Esophagus muscularis mucosa (tissue), 4 donors: ENCODE results near the gene NAAA.
"Not testable (repeated sequence)": the region's sequence is repeated elsewhere in the genome, so short reads cannot be mapped to it uniquely, and the experiment has no call there.

ENCODE experiments used
- EP300 ChIP-seq: sonication (generic); formaldehyde crosslinking; IDR thresholded peaks from one replicate; pipeline ENCODE4 v1.6.1; 2017; ENCODE audit warnings: antibody characterized with exemption
- POLR2A ChIP-seq: fragments of 450-650 bp; IDR thresholded peaks from one replicate; pipeline ENCODE4 v1.6.1; 2017; ENCODE audit warnings: antibody characterized with exemption, moderate library complexity, mild to moderate bottlenecking, low read depth
- TF ChIP-seq, protein P1 (sequence below), 3 experiments: fragments of 200-600 bp in 2 of 3; fragments of 450-650 bp in 1 of 3; sonication (generic) in 2 of 3; IDR thresholded peaks; one replicate each; pipeline ENCODE4 v1.5.1; 2017 to 2019; ENCODE audit warnings: antibody characterized with exemption in 3 of 3, mild to moderate bottlenecking in 2 of 3, moderate library complexity in 1 of 3

DNA sequence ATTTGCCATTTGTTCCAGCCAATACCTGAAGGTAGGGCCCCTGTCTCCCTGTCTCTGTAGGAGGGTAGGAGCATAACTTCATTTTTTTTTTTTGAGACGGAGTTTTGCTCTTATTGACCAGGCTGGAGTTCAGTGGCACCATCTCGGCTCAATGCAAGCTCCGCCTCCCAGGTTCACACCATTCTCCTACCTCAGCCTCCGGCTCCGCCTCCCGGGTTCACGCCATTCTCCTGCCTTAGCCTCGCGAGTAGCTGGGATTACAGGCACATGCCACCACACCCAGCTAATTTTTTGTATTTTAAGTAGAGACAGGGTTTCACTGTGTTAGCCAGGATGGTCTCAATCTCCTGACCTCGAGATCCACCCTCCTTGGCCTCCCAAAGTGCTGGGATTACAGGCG lies 15.9 kb downstream of the NAAA start:
- TF ChIP-seq, protein P1, sequence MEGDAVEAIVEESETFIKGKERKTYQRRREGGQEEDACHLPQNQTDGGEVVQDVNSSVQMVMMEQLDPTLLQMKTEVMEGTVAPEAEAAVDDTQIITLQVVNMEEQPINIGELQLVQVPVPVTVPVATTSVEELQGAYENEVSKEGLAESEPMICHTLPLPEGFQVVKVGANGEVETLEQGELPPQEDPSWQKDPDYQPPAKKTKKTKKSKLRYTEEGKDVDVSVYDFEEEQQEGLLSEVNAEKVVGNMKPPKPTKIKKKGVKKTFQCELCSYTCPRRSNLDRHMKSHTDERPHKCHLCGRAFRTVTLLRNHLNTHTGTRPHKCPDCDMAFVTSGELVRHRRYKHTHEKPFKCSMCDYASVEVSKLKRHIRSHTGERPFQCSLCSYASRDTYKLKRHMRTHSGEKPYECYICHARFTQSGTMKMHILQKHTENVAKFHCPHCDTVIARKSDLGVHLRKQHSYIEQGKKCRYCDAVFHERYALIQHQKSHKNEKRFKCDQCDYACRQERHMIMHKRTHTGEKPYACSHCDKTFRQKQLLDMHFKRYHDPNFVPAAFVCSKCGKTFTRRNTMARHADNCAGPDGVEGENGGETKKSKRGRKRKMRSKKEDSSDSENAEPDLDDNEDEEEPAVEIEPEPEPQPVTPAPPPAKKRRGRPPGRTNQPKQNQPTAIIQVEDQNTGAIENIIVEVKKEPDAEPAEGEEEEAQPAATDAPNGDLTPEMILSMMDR (IDR thresholded peaks at IDR 0.05) = not testable (repeated sequence)
- not testable (repeated sequence) for TF ChIP-seq EP300, POLR2A
